ENCODE data around the gene AFG1L. TPM values are rescaled to one million over a fixed set of nuclear protein-coding genes. Genes with fewer than 3 reads are reported as not detected.

AFG1L gene
- total and polyA plus RNA-seq, 4 donors: 2.7 to 2.8 (median 2.7) TPM

DNA sequence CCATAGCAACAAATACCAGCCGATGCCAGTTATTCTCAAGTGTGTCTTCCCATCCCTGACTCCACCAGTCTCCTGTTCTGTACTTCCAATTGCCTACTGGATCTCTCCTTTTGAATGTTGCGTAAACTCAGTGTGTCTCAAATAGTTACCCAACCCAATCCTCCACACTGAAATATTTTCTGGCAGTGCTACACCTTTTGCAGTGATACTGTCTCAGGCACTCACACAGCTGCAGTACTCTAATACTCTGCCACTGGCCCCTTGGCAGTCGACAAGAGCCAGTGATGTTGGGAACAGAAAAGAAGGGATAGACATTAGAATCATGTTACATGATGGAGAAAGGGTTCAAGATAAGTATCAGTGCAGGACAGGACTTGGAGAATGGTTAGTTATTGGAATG, 234.0 kb downstream of the AFG1L start:
- Histone ChIP-seq H3K9ac (ENCODE audit: low read depth in 1 of 2, low read length in 2 of 2) (no peak overlapping the region), H3K27ac (ENCODE audit: low read depth in 1 of 2, low read length in 2 of 2) (no peak overlapping the region), H3K27me3 (ENCODE audit: control insufficient read depth in 4 of 4, insufficient read depth in 4 of 4, low read length in 3 of 4) (no peaks in the 10 kb centered on the region), H3K4me1 (ENCODE audit: control insufficient read depth in 4 of 4, insufficient read depth in 4 of 4, low read length in 3 of 4) (no peaks in the 10 kb centered on the region), H3K36me3 (ENCODE audit: control insufficient read depth in 4 of 4, insufficient read depth in 3 of 4, low read depth in 1 of 4, low read length in 3 of 4) (no peaks in the 10 kb centered on the region), H3K4me3 (ENCODE audit: low read depth in 1 of 3, low read length in 3 of 3) (no peak overlapping the region), H3K9me3 (ENCODE audit: control insufficient read depth in 4 of 4, low read length in 3 of 4) (no peaks in the 10 kb centered on the region)
- DNase-seq (ENCODE audit: low spot score): no peak
- 59% methylated on average over 3 of the region's 3 CpGs for WGBS
- no peak for TF ChIP-seq TAF1 (conservative IDR thresholded peaks at IDR 0.05)
- no peak for TF ChIP-seq FOXA2 (IDR thresholded peaks at IDR 0.05)
- no peak for TF ChIP-seq GABPA (IDR thresholded peaks at IDR 0.05 in 1 of 2, conservative IDR thresholded peaks at IDR 0.05 in 1 of 2)
- no peak for TF ChIP-seq YY1 (IDR thresholded peaks at IDR 0.05)
- TF ChIP-seq, protein P1, sequence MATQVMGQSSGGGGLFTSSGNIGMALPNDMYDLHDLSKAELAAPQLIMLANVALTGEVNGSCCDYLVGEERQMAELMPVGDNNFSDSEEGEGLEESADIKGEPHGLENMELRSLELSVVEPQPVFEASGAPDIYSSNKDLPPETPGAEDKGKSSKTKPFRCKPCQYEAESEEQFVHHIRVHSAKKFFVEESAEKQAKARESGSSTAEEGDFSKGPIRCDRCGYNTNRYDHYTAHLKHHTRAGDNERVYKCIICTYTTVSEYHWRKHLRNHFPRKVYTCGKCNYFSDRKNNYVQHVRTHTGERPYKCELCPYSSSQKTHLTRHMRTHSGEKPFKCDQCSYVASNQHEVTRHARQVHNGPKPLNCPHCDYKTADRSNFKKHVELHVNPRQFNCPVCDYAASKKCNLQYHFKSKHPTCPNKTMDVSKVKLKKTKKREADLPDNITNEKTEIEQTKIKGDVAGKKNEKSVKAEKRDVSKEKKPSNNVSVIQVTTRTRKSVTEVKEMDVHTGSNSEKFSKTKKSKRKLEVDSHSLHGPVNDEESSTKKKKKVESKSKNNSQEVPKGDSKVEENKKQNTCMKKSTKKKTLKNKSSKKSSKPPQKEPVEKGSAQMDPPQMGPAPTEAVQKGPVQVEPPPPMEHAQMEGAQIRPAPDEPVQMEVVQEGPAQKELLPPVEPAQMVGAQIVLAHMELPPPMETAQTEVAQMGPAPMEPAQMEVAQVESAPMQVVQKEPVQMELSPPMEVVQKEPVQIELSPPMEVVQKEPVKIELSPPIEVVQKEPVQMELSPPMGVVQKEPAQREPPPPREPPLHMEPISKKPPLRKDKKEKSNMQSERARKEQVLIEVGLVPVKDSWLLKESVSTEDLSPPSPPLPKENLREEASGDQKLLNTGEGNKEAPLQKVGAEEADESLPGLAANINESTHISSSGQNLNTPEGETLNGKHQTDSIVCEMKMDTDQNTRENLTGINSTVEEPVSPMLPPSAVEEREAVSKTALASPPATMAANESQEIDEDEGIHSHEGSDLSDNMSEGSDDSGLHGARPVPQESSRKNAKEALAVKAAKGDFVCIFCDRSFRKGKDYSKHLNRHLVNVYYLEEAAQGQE (IDR thresholded peaks at IDR 0.05): no peak
- TF ChIP-seq HNF4G (IDR thresholded peaks at IDR 0.05): no peak
- no peak for TF ChIP-seq HNF4A (conservative IDR thresholded peaks at IDR 0.05)
- no peak for TF ChIP-seq JUND (IDR thresholded peaks at IDR 0.05)
- TF ChIP-seq, protein P2, sequence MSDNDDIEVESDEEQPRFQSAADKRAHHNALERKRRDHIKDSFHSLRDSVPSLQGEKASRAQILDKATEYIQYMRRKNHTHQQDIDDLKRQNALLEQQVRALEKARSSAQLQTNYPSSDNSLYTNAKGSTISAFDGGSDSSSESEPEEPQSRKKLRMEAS (IDR thresholded peaks at IDR 0.05): no peak
- TF ChIP-seq, protein P3, sequence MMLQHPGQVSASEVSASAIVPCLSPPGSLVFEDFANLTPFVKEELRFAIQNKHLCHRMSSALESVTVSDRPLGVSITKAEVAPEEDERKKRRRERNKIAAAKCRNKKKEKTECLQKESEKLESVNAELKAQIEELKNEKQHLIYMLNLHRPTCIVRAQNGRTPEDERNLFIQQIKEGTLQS (IDR thresholded peaks at IDR 0.05): no peak
- no peak for TF ChIP-seq NR2F2 (IDR thresholded peaks at IDR 0.05)
- no peak for TF ChIP-seq SP1 (IDR thresholded peaks at IDR 0.05)
- TF ChIP-seq RAD21 (IDR thresholded peaks at IDR 0.05): no peak
- TF ChIP-seq EGR1 (IDR thresholded peaks at IDR 0.05; ENCODE audit: low read depth in 2 of 2): no peak
- TF ChIP-seq FOXA1 (IDR thresholded peaks at IDR 0.05): no peak

DNA sequence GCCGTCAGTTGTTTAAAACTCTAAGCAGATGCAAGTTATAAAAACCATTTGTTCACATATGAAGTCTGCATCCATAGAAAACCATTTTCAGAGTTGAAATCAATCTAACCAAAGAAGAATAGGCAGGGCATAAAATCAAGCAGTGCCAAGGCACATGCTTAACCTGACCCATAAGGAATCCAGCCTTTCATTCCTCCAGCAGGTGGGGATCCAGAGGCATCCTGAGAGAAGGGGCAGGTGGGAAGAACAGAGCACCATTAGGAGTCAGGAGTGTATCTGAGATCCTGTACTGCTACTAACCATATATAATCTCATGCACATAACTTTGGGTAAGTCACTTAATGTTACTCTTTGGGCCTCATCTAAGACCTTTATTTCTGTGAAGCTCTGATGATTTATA, 236.5 kb downstream of the AFG1L start:
- Histone ChIP-seq H3K27me3 (ENCODE audit: control insufficient read depth in 4 of 4, insufficient read depth in 4 of 4, low read length in 3 of 4) (no peaks in the 10 kb centered on the region), H3K4me3 (ENCODE audit: low read depth in 1 of 3, low read length in 3 of 3) (no peak overlapping the region), H3K36me3 (ENCODE audit: control insufficient read depth in 4 of 4, insufficient read depth in 3 of 4, low read depth in 1 of 4, low read length in 3 of 4) (no peaks in the 10 kb centered on the region), H3K9ac (ENCODE audit: low read depth in 1 of 2, low read length in 2 of 2) (no peak overlapping the region), H3K4me1 (ENCODE audit: control insufficient read depth in 4 of 4, insufficient read depth in 4 of 4, low read length in 3 of 4) (peaks cover 3 to 13% (median 10%) of the 10 kb centered on the region in 4 donors), H3K9me3 (ENCODE audit: control insufficient read depth in 4 of 4, low read length in 3 of 4) (no peaks in the 10 kb centered on the region), H3K27ac (ENCODE audit: low read depth in 1 of 2, low read length in 2 of 2) (no peak overlapping the region)
- no peak for DNase-seq (ENCODE audit: low spot score)
- TF ChIP-seq HNF4A (conservative IDR thresholded peaks at IDR 0.05): no peak
- TF ChIP-seq, protein P1 (IDR thresholded peaks at IDR 0.05): no peak
- TF ChIP-seq FOXA2 (IDR thresholded peaks at IDR 0.05): no peak
- no peak for TF ChIP-seq GABPA (IDR thresholded peaks at IDR 0.05 in 1 of 2, conservative IDR thresholded peaks at IDR 0.05 in 1 of 2)
- TF ChIP-seq, protein P2 (IDR thresholded peaks at IDR 0.05): no peak
- TF ChIP-seq JUND (IDR thresholded peaks at IDR 0.05): no peak
- TF ChIP-seq RAD21 (IDR thresholded peaks at IDR 0.05): no peak
- no peak for TF ChIP-seq SP1 (IDR thresholded peaks at IDR 0.05)
- TF ChIP-seq, protein P4, sequence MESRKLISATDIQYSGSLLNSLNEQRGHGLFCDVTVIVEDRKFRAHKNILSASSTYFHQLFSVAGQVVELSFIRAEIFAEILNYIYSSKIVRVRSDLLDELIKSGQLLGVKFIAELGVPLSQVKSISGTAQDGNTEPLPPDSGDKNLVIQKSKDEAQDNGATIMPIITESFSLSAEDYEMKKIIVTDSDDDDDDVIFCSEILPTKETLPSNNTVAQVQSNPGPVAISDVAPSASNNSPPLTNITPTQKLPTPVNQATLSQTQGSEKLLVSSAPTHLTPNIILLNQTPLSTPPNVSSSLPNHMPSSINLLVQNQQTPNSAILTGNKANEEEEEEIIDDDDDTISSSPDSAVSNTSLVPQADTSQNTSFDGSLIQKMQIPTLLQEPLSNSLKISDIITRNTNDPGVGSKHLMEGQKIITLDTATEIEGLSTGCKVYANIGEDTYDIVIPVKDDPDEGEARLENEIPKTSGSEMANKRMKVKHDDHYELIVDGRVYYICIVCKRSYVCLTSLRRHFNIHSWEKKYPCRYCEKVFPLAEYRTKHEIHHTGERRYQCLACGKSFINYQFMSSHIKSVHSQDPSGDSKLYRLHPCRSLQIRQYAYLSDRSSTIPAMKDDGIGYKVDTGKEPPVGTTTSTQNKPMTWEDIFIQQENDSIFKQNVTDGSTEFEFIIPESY (IDR thresholded peaks at IDR 0.05): no peak
- no peak for TF ChIP-seq EGR1 (IDR thresholded peaks at IDR 0.05; ENCODE audit: low read depth in 2 of 2)
- no peak for TF ChIP-seq NR2F2 (IDR thresholded peaks at IDR 0.05)
- no peak for TF ChIP-seq YY1 (IDR thresholded peaks at IDR 0.05)
- no peak for TF ChIP-seq HNF4G (IDR thresholded peaks at IDR 0.05)
- WGBS: 88% methylated on average over 1 of the region's 1 CpG

Measured in liver (tissue), 9 donors.